HEK293 (cell line): ENCODE data around the gene ARHGEF7.

ENCODE experiments used
- PBX3 ChIP-seq: sonication (generic); formaldehyde crosslinking; IDR thresholded peaks from 2 replicates; pipeline ENCODE4 v1.8.1; 2022; ENCODE audit warnings: mild to moderate bottlenecking, moderate library complexity, missing genetic modification reagents
- REST ChIP-seq: fragments of 450-650 bp; formaldehyde crosslinking; IDR thresholded peaks from 2 replicates; pipeline ENCODE4 v1.5.1; 2016; ENCODE audit warnings: missing biosample characterization, missing genetic modification characterization
- ZNF670 ChIP-seq: fragments of 450-650 bp; formaldehyde crosslinking; IDR thresholded peaks from 2 replicates; pipeline ENCODE4 v1.5.1; 2016; ENCODE audit warnings: missing biosample characterization, missing genetic modification characterization, low read depth
- TF ChIP-seq, protein P1 (sequence below): fragments of 450-650 bp; formaldehyde crosslinking; IDR thresholded peaks from 2 replicates; pipeline ENCODE4 v1.5.1; 2016; ENCODE audit warnings: missing biosample characterization, missing genetic modification characterization

DNA sequence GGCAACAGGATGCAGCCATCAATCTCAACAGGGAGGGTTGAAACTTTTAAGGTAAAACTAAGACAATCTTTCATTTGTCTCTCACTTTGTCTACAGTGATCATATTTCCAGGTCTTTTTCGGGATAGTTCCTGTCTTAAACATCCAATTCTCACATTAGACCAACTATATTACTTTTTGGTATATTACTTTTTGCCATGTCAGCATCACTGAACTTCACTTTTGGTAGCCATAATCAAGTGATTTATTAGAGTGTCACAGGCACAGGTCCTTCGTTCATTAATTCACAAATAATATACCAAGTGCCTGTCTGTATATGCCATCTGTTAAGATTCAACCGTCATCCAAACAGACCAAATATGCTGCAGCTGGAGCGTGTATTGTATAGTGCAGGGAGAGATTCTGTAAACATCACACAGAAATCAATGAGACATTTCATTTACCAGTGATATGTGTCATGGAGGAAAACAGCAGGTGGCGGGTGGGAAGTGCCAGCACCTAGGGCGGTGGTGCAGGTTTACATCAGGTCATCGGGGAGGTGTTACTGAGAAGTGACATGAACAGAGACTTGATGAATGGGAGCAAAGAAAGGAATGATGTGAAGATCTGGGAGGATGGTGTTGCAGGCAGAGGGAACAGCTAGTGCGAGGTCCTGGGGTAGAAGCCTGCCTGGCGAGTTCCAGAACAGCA, 24.9 kb downstream of the ARHGEF7 start:
- no peak for TF ChIP-seq PBX3
- TF ChIP-seq, protein P1, sequence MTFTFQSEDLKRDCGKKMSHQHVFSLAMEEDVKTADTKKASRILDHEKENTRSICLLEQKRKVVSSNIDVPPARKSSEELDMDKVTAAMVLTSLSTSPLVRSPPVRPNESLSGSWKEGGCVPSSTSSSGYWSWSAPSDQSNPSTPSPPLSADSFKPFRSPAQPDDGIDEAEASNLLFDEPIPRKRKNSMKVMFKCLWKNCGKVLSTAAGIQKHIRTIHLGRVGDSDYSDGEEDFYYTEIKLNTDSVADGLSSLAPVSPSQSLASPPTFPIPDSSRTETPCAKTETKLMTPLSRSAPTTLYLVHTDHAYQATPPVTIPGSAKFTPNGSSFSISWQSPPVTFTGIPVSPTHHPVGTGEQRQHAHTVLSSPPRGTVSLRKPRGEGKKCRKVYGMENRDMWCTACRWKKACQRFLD (tag by site-specific recombination), result no peak
- TF ChIP-seq ZNF670 (tag by site-specific recombination), result no peak
- no peak for TF ChIP-seq REST (tag by site-specific recombination)
